Measurements from ENCODE around the gene TTC39A.

The TTC39A gene

DNA sequence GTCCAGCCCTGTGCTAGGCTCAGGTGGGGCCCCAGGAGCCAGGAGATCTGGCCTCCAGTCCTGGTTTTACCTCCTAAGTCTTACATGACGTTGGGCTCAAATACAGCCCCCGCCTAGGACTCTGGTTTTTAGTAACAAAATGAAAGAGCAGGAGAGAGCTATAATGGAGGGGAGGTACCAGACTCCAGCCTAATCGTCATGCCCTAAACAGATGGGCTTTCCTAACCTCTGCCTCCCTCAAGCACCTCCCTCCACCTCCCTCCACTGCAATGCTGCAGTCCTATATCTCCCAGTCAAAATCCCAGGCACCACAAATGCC lies 28.6 kb downstream of the TTC39A start:
- TF ChIP-seq SIN3A (IDR thresholded peaks at IDR 0.05; ENCODE audit: borderline replicate concordance, insufficient read depth, low read length) = no peak
- TF ChIP-seq FOXP2 (optimal IDR thresholded peaks at IDR 0.05; ENCODE audit: borderline replicate concordance, extremely low read depth, extremely low read length, insufficient read depth) = no peak
- no peak for TF ChIP-seq POLR2AphosphoS5 (IDR thresholded peaks at IDR 0.05; ENCODE audit: low read depth, low read length)
- TF ChIP-seq, protein P1, sequence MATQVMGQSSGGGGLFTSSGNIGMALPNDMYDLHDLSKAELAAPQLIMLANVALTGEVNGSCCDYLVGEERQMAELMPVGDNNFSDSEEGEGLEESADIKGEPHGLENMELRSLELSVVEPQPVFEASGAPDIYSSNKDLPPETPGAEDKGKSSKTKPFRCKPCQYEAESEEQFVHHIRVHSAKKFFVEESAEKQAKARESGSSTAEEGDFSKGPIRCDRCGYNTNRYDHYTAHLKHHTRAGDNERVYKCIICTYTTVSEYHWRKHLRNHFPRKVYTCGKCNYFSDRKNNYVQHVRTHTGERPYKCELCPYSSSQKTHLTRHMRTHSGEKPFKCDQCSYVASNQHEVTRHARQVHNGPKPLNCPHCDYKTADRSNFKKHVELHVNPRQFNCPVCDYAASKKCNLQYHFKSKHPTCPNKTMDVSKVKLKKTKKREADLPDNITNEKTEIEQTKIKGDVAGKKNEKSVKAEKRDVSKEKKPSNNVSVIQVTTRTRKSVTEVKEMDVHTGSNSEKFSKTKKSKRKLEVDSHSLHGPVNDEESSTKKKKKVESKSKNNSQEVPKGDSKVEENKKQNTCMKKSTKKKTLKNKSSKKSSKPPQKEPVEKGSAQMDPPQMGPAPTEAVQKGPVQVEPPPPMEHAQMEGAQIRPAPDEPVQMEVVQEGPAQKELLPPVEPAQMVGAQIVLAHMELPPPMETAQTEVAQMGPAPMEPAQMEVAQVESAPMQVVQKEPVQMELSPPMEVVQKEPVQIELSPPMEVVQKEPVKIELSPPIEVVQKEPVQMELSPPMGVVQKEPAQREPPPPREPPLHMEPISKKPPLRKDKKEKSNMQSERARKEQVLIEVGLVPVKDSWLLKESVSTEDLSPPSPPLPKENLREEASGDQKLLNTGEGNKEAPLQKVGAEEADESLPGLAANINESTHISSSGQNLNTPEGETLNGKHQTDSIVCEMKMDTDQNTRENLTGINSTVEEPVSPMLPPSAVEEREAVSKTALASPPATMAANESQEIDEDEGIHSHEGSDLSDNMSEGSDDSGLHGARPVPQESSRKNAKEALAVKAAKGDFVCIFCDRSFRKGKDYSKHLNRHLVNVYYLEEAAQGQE (IDR thresholded peaks at IDR 0.05; ENCODE audit: insufficient read depth in 1 of 2, low read depth in 2 of 2, low read length in 2 of 2) = no peak
- TF ChIP-seq TAF1 (IDR thresholded peaks at IDR 0.05; ENCODE audit: borderline replicate concordance, insufficient read depth, low read length) = no peak

DNA sequence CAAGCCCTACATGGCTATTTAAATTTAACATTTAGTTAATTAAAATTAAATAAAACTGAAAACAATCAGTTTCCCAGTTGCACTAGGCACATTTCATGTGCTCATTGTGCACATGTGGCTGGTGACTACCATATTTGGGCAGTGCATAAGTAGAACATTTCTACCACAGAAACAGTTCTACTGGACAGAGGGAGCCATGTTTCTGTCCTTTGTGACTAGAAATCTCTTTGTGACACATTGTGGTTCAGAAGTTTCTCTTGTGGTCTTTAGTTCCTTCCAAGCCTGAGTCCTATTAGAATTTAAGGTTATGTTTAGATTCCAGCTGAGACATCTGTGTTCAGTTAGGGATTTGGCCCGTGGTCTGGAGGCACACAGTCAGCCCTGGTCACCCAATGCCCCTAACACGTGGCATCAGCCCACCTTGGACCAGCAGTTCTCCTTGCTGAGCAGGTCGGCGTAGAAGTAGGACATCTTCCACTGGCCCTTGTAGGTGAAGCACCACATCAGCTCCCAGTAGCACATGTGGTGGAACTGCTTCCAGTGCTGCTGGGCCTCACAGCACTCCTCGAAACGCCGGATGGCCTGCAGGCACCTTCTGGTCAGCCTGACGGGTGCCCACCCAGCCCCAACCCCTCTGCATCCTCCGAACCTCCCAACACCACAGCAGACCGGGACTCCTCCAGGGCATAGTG lies 29.1 kb downstream of the TTC39A start:
- TF ChIP-seq FOXP2 (optimal IDR thresholded peaks at IDR 0.05; ENCODE audit: borderline replicate concordance, extremely low read depth, extremely low read length, insufficient read depth) (no peak), SIN3A (IDR thresholded peaks at IDR 0.05; ENCODE audit: borderline replicate concordance, insufficient read depth, low read length) (no peak), TAF1 (IDR thresholded peaks at IDR 0.05; ENCODE audit: borderline replicate concordance, insufficient read depth, low read length) (no peak), POLR2AphosphoS5 (IDR thresholded peaks at IDR 0.05; ENCODE audit: low read depth, low read length) (no peak)
- TF ChIP-seq, protein P1 (IDR thresholded peaks at IDR 0.05; ENCODE audit: insufficient read depth in 1 of 2, low read depth in 2 of 2, low read length in 2 of 2) = no peak

DNA sequence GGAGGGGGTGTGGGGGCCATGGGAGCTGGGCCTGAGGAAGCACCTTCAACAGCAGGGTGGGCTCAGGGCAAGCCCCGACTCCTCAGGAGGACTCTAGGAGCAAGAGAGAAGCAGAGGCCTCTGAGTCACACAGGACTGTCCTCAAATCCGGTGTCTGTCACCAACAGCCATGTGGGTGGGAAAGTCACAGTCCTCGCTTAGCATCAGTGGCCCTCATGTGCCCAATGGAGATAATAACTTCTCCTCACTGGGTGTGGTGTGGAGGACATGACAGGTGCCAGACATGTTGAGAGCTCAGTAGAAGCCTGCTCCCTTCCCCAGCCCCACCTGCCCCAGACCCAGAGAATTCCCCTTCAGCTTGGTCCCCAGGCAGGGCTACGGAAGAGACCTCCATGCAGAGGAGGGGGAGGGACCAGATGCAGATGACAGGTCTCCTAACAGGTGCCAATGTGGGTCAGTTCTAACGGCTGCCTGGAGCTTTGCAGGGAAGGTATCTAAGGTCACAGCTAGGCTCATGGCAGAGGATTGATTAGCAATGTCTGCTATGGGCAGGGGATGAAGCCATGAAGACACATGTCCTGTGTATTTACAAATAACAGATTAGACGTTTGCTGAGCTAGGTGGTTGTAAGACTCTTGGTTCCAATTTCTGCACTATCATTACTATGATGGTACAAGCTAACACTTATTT lies 30.2 kb downstream of the TTC39A start:
- TF ChIP-seq, protein P1 (IDR thresholded peaks at IDR 0.05; ENCODE audit: insufficient read depth in 1 of 2, low read depth in 2 of 2, low read length in 2 of 2) = no peak
- TF ChIP-seq TAF1 (IDR thresholded peaks at IDR 0.05; ENCODE audit: borderline replicate concordance, insufficient read depth, low read length) (no peak), SIN3A (IDR thresholded peaks at IDR 0.05; ENCODE audit: borderline replicate concordance, insufficient read depth, low read length) (no peak), POLR2AphosphoS5 (IDR thresholded peaks at IDR 0.05; ENCODE audit: low read depth, low read length) (no peak), FOXP2 (optimal IDR thresholded peaks at IDR 0.05; ENCODE audit: borderline replicate concordance, extremely low read depth, extremely low read length, insufficient read depth) (no peak)

DNA sequence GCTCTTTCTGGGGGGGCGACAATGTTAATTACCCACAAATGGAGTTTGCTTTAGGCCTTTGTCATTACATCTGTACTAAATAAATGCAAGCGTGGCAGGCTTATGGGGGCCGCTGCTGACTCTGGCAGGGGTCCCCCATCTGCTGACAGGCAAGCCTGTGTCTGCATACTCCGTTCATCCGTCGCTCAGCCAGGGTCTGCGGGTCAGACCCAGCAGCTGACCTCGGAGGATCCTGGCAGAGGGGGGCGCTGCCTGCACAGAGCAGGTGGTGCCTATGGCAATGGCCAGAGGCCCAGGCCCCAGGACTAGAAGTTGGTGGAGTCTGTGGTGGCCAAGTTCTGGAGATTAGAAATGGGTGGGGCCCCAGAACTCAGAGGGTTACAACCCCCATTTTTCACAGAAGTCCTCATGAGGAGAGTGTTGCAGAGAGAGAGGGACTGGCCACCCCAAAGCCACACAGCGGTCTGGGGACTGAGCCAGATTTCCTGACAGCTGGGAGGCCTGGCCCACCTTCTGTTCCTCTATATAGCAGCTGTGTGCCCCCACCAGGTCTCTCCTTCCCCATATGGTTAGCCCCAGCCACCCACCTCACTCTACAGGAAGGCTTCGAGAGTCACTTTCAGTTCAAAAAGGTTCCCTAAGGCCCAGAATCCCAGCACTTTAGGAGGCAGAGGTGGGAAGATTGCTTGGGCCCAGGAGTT lies 31.0 kb downstream of the TTC39A start:
- TF ChIP-seq POLR2AphosphoS5 (IDR thresholded peaks at IDR 0.05; ENCODE audit: low read depth, low read length) (no peak), TAF1 (IDR thresholded peaks at IDR 0.05; ENCODE audit: borderline replicate concordance, insufficient read depth, low read length) (no peak), FOXP2 (optimal IDR thresholded peaks at IDR 0.05; ENCODE audit: borderline replicate concordance, extremely low read depth, extremely low read length, insufficient read depth) (no peak), SIN3A (IDR thresholded peaks at IDR 0.05; ENCODE audit: borderline replicate concordance, insufficient read depth, low read length) (no peak)
- TF ChIP-seq, protein P1 (IDR thresholded peaks at IDR 0.05; ENCODE audit: insufficient read depth in 1 of 2, low read depth in 2 of 2, low read length in 2 of 2) = no peak

Data from PFSK-1 (cell line).